HEK293T (cell line): Measurements from ENCODE around the gene RAB31.

Source experiments
- BHLHE40 ChIP-seq: fragments of 450-650 bp; IDR thresholded peaks from 2 replicates; pipeline ENCODE4 v1.6.1; 2016; ENCODE audit warnings: mild to moderate bottlenecking, moderate library complexity, borderline replicate concordance
- CTBP1 ChIP-seq: fragments of 450-650 bp; IDR thresholded peaks from 2 replicates; pipeline ENCODE4 v1.6.1; 2016; ENCODE audit warnings: borderline replicate concordance
- ELF4 ChIP-seq: fragments of 450-650 bp; IDR thresholded peaks from 2 replicates; pipeline ENCODE4 v1.6.1; 2017; ENCODE audit warnings: antibody characterized with exemption
- FOXA1 ChIP-seq: fragments of 450-650 bp; IDR thresholded peaks from 2 replicates; pipeline ENCODE4 v1.6.1; 2016; ENCODE audit warnings: mild to moderate bottlenecking
- FOXK2 ChIP-seq: fragments of 450-650 bp; IDR thresholded peaks from 2 replicates; pipeline ENCODE4 v1.6.1; 2016; ENCODE audit warnings: mild to moderate bottlenecking
- FOXM1 ChIP-seq: fragments of 450-650 bp; IDR thresholded peaks from 2 replicates; pipeline ENCODE4 v1.6.1; 2017; ENCODE audit warnings: mild to moderate bottlenecking, borderline replicate concordance
- L3MBTL2 ChIP-seq: fragments of 450-650 bp; conservative IDR thresholded peaks from 2 replicates; pipeline ENCODE4 v1.6.1; 2016; ENCODE audit warnings: mild to moderate bottlenecking
- LEF1 ChIP-seq: fragments of 450-650 bp; IDR thresholded peaks from 2 replicates; pipeline ENCODE4 v1.6.1; 2017; ENCODE audit warnings: mild to moderate bottlenecking, borderline replicate concordance
- SP1 ChIP-seq: fragments of 450-650 bp; IDR thresholded peaks from 2 replicates; pipeline ENCODE4 v1.6.1; 2017
- ZNF384 ChIP-seq: fragments of 450-650 bp; IDR thresholded peaks from 2 replicates; pipeline ENCODE4 v1.6.1; 2016
- TF ChIP-seq, protein P1 (sequence below): fragments of 450-650 bp; IDR thresholded peaks from 2 replicates; pipeline ENCODE4 v1.6.1; 2016

DNA sequence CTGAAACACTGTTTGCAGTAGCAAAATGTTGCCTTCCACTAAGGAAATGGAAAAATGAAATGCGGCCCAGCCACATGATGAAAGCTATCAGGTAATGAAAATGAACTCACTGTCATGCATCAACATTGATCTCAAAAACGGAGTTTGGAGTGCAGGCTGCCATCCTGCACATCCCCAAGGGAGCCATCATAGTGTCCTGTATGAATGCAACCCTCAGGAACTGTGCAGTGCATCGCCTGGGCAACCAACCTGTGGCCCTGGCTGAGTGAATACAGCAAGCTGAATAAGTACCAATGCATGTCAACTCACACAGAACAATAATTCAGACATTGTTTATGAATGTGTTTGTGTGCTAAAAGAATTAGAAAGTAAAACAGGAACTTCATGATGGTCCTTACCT, 154.6 kb downstream of the RAB31 start:
- TF ChIP-seq L3MBTL2 (no peak), LEF1 (no peak), SP1 (no peak), FOXM1 (no peak), CTBP1 (no peak), ELF4 (no peak), ZNF384 (no peak), FOXK2 (no peak), BHLHE40 (no peak), FOXA1 (no peak)
- TF ChIP-seq, protein P1, sequence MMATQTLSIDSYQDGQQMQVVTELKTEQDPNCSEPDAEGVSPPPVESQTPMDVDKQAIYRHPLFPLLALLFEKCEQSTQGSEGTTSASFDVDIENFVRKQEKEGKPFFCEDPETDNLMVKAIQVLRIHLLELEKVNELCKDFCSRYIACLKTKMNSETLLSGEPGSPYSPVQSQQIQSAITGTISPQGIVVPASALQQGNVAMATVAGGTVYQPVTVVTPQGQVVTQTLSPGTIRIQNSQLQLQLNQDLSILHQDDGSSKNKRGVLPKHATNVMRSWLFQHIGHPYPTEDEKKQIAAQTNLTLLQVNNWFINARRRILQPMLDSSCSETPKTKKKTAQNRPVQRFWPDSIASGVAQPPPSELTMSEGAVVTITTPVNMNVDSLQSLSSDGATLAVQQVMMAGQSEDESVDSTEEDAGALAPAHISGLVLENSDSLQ, result no peak
